HG02588 (cell line): Measurements from ENCODE around the gene WRNIP1.

Experiments used
- ATAC-seq: cut with Tn5 transposase; IDR thresholded peaks from one replicate; pipeline ENCODE4 v1.9.1; 2021; ENCODE audit warnings: mild to moderate bottlenecking, moderate library complexity; ENCODE audit not compliant: unreplicated experiment

WRNIP1 gene

GRCh38 chr6:2830183-2830582 is 65.0 kb downstream of the WRNIP1 start:
- no peak for ATAC-seq

- ATAC-seq = no peak
Observed at GRCh38 chr6:2831392-2831791, 66.2 kb downstream of the WRNIP1 start.

- ATAC-seq = no peak
Observed at GRCh38 chr6:2834262-2834661, 69.1 kb downstream of the WRNIP1 start.
